SIG-M5 treated with dmso at 0.1 percent for 504 hours (cell line): ENCODE results near the gene SPI1.

ENCODE experiments used
- DNase-seq: peaks from one replicate; lab custom pipeline; 2025; ENCODE audit not compliant: unreplicated experiment; lab: John Stamatoyannopoulos, UW

The SPI1 gene

GRCh38 chr11:47360341-47360740 lies 18.0 kb downstream of the SPI1 start:
- DNase-seq, result no peak

- peak; percentile 38 for DNase-seq
These were observed 18.8 kb downstream of the SPI1 start for GRCh38 chr11:47359586-47359985.

DNA sequence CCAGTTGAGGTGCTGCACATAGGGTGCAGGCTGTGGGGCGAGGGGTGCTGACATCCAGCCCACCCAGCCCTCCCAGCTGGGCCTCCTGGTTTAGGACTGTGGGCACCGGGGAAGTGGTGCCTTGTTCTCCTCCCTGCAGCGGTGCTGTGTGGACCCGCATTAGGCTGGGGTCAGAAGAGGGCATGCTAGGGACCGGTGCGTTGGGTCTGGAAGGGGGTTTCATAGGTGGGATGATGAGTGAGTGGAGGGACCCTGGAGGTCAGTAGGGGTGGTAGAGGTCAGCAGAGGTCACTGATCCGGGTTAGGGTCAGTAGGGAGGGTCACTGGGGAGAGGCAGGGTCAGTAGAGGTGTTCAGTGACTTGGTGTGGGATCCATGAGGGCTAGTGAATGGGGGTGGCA lies 19.2 kb downstream of the SPI1 start:
- DNase-seq, result no peak

DNA sequence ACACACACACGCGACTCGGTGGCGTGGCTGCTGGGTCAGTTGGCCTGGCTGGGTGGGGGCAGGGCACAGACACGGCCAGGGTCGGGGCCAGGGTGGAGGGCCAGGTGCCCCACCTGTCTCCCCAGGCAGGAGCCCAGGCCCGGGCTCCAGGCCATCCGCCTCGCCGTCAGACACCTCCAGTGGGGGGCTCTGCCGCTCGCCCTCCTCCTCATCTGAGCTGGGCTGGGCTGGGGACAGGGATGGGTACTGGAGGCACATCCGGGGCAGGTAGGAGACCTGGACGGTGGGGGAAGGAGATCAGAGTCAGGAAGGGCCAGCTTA lies 19.7 kb downstream of the SPI1 start:
- DNase-seq, result no peak

GRCh38 chr11:47357985-47358730 lies 20.2 kb downstream of the SPI1 start:
- DNase-seq, result no peak

DNA sequence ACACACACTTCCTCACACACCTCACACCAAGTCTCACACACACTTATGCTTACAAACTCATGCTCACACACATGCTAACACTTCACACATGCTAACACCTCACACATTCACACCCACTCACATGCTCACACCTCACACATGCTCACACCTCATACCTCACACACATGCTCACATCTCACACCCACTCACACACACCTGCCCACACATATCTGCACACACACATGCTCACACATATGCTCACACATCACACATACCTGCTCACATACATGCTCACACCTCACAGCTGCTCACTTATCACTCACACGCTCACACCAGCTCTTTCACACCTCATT lies 21.4 kb downstream of the SPI1 start:
- DNase-seq, result no peak

DNA sequence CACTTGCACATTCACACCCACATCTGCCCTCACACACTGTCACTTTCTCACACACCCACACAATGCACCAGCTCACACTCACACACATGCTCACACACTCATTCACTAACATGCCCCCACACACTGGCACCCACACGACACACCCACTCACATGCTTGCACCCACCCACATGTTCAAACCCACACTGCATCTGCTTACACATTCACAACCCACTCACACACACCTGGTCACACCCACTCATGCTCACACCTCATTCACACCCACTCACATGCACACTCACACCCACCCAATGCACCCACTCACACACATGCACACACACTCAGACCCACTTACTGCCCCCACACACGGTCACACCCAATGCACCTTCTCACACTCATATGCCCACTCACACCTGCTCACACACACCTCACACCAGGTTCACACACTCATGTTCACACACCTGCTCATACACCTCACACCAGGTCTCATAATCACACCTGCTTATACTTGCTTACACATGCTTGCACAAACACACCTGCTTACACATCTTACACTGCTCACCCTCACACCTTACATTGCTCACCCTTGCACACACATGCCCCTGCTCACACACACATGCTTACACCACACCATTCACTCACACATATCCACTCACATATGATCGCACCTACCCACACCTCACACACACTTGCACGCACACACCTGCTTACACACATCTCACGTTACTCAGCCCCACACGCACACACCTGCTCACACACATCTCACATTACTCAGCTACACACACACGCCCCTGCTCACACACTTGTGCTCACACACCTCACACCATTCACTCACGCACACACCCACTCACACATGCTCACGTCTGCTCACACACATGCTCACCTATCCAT lies 22.0 kb downstream of the SPI1 start:
- DNase-seq, result no peak

- DNase-seq, result peak; percentile 71
These were observed 22.8 kb downstream of the SPI1 start for GRCh38 chr11:47355283-47356128.

DNA sequence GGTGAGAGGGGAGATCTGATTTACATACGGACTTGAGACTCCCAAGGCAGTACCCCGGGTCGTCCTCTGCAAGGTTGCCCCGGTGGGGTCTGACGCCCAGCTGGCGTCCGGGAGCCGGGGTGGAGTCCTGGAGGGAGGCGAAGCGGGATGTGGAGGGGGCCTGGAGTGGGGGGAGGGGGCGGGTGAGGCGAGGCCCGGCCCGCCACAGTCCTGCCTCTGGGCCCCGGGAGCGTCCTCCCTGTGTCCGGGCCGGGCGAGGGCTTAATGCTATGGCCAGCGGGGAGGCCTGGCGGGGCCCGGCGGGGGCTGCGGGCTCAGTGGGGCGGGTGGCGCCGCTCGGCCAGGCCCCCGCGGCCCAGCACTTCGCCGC lies 23.4 kb downstream of the SPI1 start:
- DNase-seq, result no peak

DNA sequence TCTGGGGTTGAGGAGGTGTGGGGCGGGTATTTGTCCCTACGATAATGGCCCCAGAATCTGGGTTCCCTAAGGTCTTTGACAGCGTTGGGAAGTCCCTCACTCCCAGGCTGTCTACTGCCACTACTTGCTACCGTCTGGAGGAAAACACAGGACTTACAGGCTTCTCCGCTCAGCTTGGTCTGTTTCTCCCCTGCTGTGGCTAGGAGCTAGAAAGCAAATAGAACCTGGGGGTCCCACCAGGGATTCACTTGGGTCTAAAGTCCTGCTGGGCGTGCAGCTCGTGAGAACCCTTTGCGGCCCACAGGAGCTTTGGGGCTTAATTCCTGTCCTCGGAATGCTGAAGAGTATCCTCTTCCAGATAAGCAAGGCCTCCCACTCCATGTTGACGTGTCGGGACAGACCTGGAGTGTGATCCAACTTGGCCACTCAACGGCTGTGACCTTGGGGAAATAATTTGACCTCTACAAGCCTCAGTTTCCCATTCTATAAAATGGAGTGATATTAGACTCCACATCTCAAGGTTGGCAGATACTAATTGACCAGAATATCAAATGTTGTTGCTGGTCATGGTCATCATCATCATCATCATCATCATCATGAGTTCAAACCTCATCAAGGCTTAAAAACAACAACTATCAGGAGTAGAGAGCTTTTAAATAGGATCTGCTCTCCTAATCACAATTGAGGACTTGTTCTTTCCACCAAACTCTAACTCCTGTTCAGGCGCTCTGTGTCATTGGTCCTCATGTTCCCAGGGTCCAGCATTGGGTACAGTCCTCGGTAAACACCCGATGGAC lies 24.2 kb downstream of the SPI1 start:
- DNase-seq, result no peak

DNA sequence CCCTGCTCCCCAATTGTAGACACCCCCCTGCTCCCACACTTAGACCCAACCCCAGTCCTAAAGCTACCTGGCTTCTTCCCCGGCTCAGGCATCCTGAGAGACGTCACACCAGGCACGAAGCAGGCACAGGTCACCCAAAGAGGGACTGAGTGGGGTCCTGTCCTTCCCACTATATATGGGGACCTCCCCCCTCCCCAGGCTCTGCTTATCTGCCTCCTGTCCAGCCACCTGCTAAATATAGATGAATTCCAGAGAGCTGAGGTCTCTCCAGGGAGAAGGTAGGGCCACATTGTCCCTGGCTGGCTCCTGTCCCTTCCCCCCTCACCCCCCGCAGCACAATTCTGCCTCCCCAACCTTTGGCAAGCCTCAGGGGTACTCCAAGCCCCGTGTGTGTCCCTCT lies 25.8 kb downstream of the SPI1 start, which contains the start of gene MYBPC3:
MYBPC3 (minus strand) TSS at position 147 of the 400 bp plus-strand sequence; CDS start at position 92, 55 bp downstream.
- no peak for DNase-seq

DNA sequence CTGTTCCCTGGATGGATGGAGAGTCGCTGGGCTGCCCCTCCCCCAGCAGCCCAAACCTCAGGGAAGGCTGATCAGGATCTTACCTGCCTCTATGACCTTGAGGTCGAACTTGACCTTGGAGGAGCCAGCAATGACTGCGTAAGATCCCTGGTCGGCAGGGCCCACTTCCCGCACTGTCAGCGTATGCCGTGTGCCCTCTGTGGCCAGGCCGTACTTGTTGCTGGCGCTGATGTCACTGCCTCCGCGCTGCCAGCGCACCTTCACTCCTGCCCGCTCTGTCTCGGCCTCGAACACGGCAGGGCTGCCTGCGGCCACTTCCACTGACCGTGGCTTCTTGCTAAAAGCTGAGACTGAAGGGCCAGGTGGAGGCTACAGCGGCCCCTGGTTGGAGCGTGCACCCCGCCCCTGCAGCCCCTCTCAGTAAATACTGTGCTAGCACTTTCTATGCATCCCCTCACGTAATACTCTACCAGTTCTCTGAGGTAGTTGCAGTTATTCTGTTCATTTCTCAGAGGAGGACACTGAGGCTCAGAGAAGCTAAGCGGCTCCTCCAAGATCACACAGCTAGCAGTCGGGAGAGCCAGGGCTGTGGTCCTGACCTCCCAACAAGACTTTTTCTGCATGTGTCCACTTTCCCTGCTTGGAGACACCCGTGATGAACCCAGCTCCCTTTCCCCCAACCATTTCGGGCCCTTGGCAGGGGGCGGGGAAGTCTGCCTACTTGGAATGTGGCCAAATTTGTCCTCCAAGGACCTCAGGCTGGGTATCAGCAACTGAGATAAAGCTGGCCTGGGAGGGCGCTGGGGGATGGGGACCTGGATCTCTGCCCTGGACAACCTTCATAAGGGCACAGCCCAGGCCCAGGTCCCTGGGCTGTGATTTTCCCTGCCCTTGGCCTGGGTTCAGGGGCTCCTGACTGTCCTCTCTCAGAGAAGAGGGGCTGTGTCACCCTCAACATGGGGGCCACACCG lies 26.9 kb downstream of the SPI1 start:
- no peak for DNase-seq

- DNase-seq, result no peak
These were observed 28.0 kb downstream of the SPI1 start for GRCh38 chr11:47350315-47350714.

DNA sequence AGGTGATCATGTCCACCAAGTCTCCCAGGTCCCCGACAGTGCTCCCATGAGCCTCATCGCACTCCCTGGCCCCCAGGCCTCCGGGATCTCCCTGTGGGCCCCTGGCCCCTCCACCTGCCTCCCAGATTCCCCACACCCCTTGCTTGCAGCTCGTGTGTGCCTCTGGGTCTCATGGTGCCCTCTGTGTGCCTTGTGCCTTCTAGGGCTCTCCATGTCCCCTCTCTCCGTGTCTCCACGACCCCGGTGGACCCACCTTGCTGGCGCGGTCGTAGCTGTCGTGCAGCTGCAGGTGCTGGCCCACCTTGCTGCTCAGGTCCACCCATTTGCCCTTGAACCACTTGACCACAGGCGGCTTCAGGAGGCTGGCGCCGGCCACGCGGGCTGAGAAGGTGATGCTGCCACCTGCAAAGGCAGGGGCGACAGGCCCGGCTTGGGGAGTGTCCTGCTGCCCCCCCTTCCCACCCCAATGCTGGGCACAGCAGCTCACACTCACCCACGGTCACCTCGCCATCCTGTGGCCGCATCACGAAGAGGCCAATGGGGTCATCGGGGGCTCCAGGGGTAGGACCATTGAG lies 28.7 kb downstream of the SPI1 start:
- DNase-seq, result no peak

GRCh38 chr11:47348859-47349258 lies 29.5 kb downstream of the SPI1 start:
- peak; percentile 54 for DNase-seq

- no peak for DNase-seq
These were observed 30.1 kb downstream of the SPI1 start for GRCh38 chr11:47348131-47348802.

DNA sequence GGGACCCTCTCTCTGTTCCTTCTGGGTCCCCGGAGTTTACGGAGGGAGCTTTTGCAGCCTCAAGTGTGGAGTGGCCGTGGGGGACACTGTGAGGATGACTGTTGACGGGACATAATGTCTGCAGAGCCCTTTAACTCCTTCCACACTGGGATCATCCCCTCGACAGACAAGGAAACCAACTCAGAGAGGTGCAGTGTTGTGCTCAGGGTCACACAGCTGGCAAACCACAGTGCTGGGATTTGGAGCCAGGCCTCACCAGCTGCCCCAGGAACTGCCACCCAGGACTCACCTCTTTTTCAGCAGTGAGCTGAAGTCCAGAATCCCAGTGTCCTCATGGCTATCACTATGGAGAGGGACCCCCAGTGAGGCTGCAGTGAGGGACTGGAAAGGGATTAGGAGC lies 31.2 kb downstream of the SPI1 start:
- DNase-seq, result no peak

DNA sequence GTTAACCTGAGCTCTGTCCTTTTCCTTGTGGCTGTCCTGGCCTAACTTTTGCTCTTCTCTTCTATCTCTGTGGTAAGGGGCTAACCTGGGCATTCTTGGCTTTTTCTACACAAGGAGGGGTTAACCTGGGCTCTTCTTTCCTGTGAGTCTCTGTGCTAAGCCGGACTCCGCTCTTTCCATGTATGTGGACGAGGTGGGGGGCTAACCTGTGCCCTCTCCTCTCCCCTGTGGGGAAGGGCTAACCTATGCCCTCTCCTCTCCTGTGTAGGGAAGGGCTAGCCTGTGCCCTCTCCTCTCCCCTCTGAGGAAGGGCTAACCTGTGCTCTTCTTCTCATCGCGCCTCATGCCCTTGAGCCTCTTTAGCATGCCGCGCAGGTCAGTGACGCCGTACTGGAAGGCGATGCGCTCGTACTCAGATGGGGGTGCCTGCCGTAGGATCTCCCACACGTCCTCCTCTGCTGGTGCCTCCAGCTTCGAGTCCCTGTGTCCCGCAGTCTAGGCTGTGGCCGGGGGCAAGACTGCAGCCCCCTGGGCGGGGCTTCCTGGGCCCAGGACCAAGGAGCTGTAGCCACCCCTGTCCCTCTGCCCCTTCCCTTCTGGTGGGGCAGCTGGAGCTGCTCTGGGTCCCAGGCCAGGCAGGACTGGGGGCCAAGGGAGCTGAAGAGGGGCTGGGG lies 32.3 kb downstream of the SPI1 start:
- no peak for DNase-seq
